Transverse colon (tissue), 3 donors: ENCODE measurements around the gene NLGN1.

Experiments used
- POLR2A ChIP-seq: fragments of 450-650 bp; IDR thresholded peaks from one replicate; pipeline ENCODE4 v1.6.1; 2016; ENCODE audit warnings: antibody characterized with exemption, mild to moderate bottlenecking, moderate library complexity
- TF ChIP-seq, protein P1 (sequence below), 5 experiments: fragments of 200-600 bp in 3 of 5; fragments of 450-650 bp in 2 of 5; sonication (generic) in 3 of 5; IDR thresholded peaks; 1 replicate in 2 of 5; 2 replicates in 3 of 5; pipeline ENCODE4 v1.5.1; 2016 to 2017; ENCODE audit warnings: antibody characterized with exemption in 5 of 5, inconsistent platforms in 3 of 5, mild to moderate bottlenecking in 2 of 5, moderate library complexity in 1 of 5

- TF ChIP-seq, protein P1, sequence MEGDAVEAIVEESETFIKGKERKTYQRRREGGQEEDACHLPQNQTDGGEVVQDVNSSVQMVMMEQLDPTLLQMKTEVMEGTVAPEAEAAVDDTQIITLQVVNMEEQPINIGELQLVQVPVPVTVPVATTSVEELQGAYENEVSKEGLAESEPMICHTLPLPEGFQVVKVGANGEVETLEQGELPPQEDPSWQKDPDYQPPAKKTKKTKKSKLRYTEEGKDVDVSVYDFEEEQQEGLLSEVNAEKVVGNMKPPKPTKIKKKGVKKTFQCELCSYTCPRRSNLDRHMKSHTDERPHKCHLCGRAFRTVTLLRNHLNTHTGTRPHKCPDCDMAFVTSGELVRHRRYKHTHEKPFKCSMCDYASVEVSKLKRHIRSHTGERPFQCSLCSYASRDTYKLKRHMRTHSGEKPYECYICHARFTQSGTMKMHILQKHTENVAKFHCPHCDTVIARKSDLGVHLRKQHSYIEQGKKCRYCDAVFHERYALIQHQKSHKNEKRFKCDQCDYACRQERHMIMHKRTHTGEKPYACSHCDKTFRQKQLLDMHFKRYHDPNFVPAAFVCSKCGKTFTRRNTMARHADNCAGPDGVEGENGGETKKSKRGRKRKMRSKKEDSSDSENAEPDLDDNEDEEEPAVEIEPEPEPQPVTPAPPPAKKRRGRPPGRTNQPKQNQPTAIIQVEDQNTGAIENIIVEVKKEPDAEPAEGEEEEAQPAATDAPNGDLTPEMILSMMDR (IDR thresholded peaks at IDR 0.05): no peak
- TF ChIP-seq POLR2A: no peak
These were observed 580.2 kb downstream of the NLGN1 start for GRCh38 chr3:173977747-173978146.
